ENCODE measurements around the gene DKK2. TPM values are rescaled to one million over a fixed set of nuclear protein-coding genes. Genes with fewer than 3 reads are reported as not detected.

The DKK2 gene
- total and polyA plus RNA-seq, 2 of the 13 experiments (the other 11 are each of a cell fraction or from before 2014, with no cell fraction given), result not detected

- TF ChIP-seq ZFX (CRISPR knock-in tag; IDR thresholded peaks at IDR 0.05; ENCODE audit: low read depth) (no peak), ZNF564 (CRISPR knock-in tag; IDR thresholded peaks at IDR 0.05) (no peak), ZNF367 (CRISPR knock-in tag; IDR thresholded peaks at IDR 0.05; ENCODE audit: borderline replicate concordance) (no peak), ATF2 (CRISPR knock-in tag; IDR thresholded peaks at IDR 0.05) (no peak), SETDB1 (CRISPR knock-in tag; IDR thresholded peaks at IDR 0.05; ENCODE audit: borderline replicate concordance) (no peak), MXD3 (CRISPR knock-in tag; IDR thresholded peaks at IDR 0.05) (no peak), HNRNPLL (IDR thresholded peaks at IDR 0.05; ENCODE audit: low read depth, low read length, poor library complexity, severe bottlenecking) (no peak), RFX3 (CRISPR knock-in tag; IDR thresholded peaks at IDR 0.05) (no peak), CTCF (CRISPR knock-in tag; IDR thresholded peaks at IDR 0.05) (peak; percentile 72), ATF7 (IDR thresholded peaks at IDR 0.05) (peak; percentile 19; the same call in 1 of the 2 replicates), ATF7 (CRISPR knock-in tag; IDR thresholded peaks at IDR 0.05) (no peak), REXO4 (CRISPR knock-in tag; IDR thresholded peaks at IDR 0.05; ENCODE audit: borderline replicate concordance) (no peak)
Observed at GRCh38 chr4:107050525-107051135, 14.5 kb upstream of the DKK2 start (continued).
